Endothelial cell (in vitro differentiated cells): Measurements from ENCODE around the gene HES3. TPM values are rescaled to one million over a fixed set of nuclear protein-coding genes. Genes with fewer than 3 reads are reported as not detected.

ENCODE experiments used
- DNase-seq: peaks from one replicate; pipeline ENCODE4 v3.0.0; 2021; ENCODE audit warnings: low spot score
- H3K27ac Mint-ChIP-seq: one replicate; pipeline ENCODE4 v1.8.0; 2021; ENCODE audit warnings: mixed read lengths, inconsistent platforms; ENCODE audit not compliant: unreplicated experiment
- H3K27me3 Mint-ChIP-seq: one replicate; pipeline ENCODE4 v1.8.0; 2021; ENCODE audit warnings: mild to moderate bottlenecking, moderate library complexity, mixed read lengths, inconsistent platforms; ENCODE audit not compliant: unreplicated experiment
- H3K36me3 Mint-ChIP-seq: one replicate; pipeline ENCODE4 v1.8.0; 2021; ENCODE audit warnings: mild to moderate bottlenecking, low read depth, mixed read lengths, inconsistent platforms; ENCODE audit not compliant: unreplicated experiment
- H3K4me1 Mint-ChIP-seq: one replicate; pipeline ENCODE4 v1.8.0; 2021; ENCODE audit warnings: mild to moderate bottlenecking, mixed read lengths, inconsistent platforms; ENCODE audit not compliant: unreplicated experiment
- H3K4me3 Mint-ChIP-seq: one replicate; pipeline ENCODE4 v1.8.0; 2021; ENCODE audit warnings: mild to moderate bottlenecking, mixed read lengths, inconsistent platforms; ENCODE audit not compliant: unreplicated experiment
- H3K9me3 Mint-ChIP-seq: one replicate; pipeline ENCODE4 v1.8.0; 2021; ENCODE audit warnings: mixed read lengths, inconsistent platforms; ENCODE audit not compliant: unreplicated experiment
- CTCF ChIP-seq: fragments of 200-600 bp; sonication (generic); IDR thresholded peaks from one replicate; pipeline ENCODE4 v1.5.0; 2021; ENCODE audit warnings: antibody characterized with exemption; ENCODE audit not compliant: unreplicated experiment
- total RNA-seq: library from RNA; stranded (reverse); fragmentation: NEBNext Ultra II Directional; extraction: Animal tissue kit (Norgen Biotek cat#: 25700); gene quantifications from one replicate; pipeline ENCODE4 v1.2.1, GENCODE V29; 2021; ENCODE audit not compliant: unreplicated experiment

Gene HES3
- total RNA-seq, 1 donor from 2014 or later = not detected

GRCh38 chr1:6207921-6208320, 36.1 kb upstream of the HES3 start:
- H3K9me3 Mint-ChIP-seq = no peaks in the 10 kb centered on the region
- no peaks in the 10 kb centered on the region for H3K36me3 Mint-ChIP-seq
- no peaks in the 10 kb centered on the region for H3K4me1 Mint-ChIP-seq
- no peak overlapping the region for H3K4me3 Mint-ChIP-seq
- no peak for DNase-seq
- TF ChIP-seq CTCF = no peak
- H3K27ac Mint-ChIP-seq = no peak overlapping the region
- H3K27me3 Mint-ChIP-seq = peaks cover 9% of the 10 kb centered on the region

GRCh38 chr1:6208723-6209660, 35.0 kb upstream of the HES3 start:
- Mint-ChIP-seq H3K4me1 (no peaks in the 10 kb centered on the region), H3K27ac (no peak overlapping the region), H3K9me3 (no peaks in the 10 kb centered on the region), H3K36me3 (no peaks in the 10 kb centered on the region), H3K4me3 (no peak overlapping the region), H3K27me3 (peaks cover 9% of the 10 kb centered on the region)
- TF ChIP-seq CTCF = peak; percentile 35
- peak; percentile 54 for DNase-seq

GRCh38 chr1:6209661-6210580, 34.1 kb upstream of the HES3 start:
- no peak for TF ChIP-seq CTCF
- Mint-ChIP-seq H3K27me3 (peaks cover 9% of the 10 kb centered on the region), H3K27ac (no peak overlapping the region), H3K4me3 (no peak overlapping the region), H3K36me3 (no peaks in the 10 kb centered on the region), H3K4me1 (no peaks in the 10 kb centered on the region), H3K9me3 (no peaks in the 10 kb centered on the region)
- DNase-seq = no peak

GRCh38 chr1:6210591-6211355, 33.2 kb upstream of the HES3 start:
- peaks cover 9% of the 10 kb centered on the region for H3K27me3 Mint-ChIP-seq
- no peaks in the 10 kb centered on the region for H3K9me3 Mint-ChIP-seq
- no peak overlapping the region for H3K27ac Mint-ChIP-seq
- no peaks in the 10 kb centered on the region for H3K4me1 Mint-ChIP-seq
- H3K4me3 Mint-ChIP-seq = no peak overlapping the region
- no peak for TF ChIP-seq CTCF
- no peaks in the 10 kb centered on the region for H3K36me3 Mint-ChIP-seq
- DNase-seq = no peak
